ENCODE data around the gene NCBP1.

NCBP1 gene

GRCh38 chr9:97625620-97626019 is 8.0 kb upstream of the NCBP1 start:
- DNase-seq (ENCODE audit: low read depth in 2 of 2): no peak

GRCh38 chr9:97627624-97628023 is 6.0 kb upstream of the NCBP1 start:
- DNase-seq (ENCODE audit: low read depth in 2 of 2): no peak

GRCh38 chr9:97628668-97629067 is 5.0 kb upstream of the NCBP1 start:
- DNase-seq (ENCODE audit: low read depth in 2 of 2): no peak

GRCh38 chr9:97629156-97629555 is 4.5 kb upstream of the NCBP1 start:
- no peak for DNase-seq (ENCODE audit: low read depth in 2 of 2)

- no peak for DNase-seq (ENCODE audit: low read depth in 2 of 2)
These were observed 3.0 kb upstream of the NCBP1 start for GRCh38 chr9:97630591-97630990.

GRCh38 chr9:97632248-97632984 is 1.2 kb upstream of the NCBP1 start:
- no peak for DNase-seq (ENCODE audit: low read depth in 2 of 2)

- peak in 1 of 2 donors; percentile 9 for DNase-seq (ENCODE audit: low read depth in 2 of 2)
These were observed 354 bp downstream of the NCBP1 start for GRCh38 chr9:97633859-97634490.

- DNase-seq (ENCODE audit: low read depth in 2 of 2): no peak
These were observed 1.4 kb downstream of the NCBP1 start for GRCh38 chr9:97635026-97635425.

- DNase-seq (ENCODE audit: low read depth in 2 of 2): no peak
These were observed 3.3 kb downstream of the NCBP1 start for GRCh38 chr9:97636903-97637302.

- no peak for DNase-seq (ENCODE audit: low read depth in 2 of 2)
These were observed 5.0 kb downstream of the NCBP1 start for GRCh38 chr9:97638666-97639065.

GRCh38 chr9:97640325-97640724 is 6.7 kb downstream of the NCBP1 start:
- DNase-seq (ENCODE audit: low read depth in 2 of 2): no peak

- DNase-seq (ENCODE audit: low read depth in 2 of 2): no peak
These were observed 12.1 kb downstream of the NCBP1 start for GRCh38 chr9:97645720-97646119.

- DNase-seq (ENCODE audit: low read depth in 2 of 2): no peak
These were observed 14.4 kb downstream of the NCBP1 start for GRCh38 chr9:97647996-97648395.

- no peak for DNase-seq (ENCODE audit: low read depth in 2 of 2)
These were observed 18.0 kb downstream of the NCBP1 start for GRCh38 chr9:97651646-97652045.

GRCh38 chr9:97658707-97659106 is 25.1 kb downstream of the NCBP1 start:
- DNase-seq (ENCODE audit: low read depth in 2 of 2): no peak

GRCh38 chr9:97659771-97660170 is 26.1 kb downstream of the NCBP1 start:
- DNase-seq (ENCODE audit: low read depth in 2 of 2): no peak

- DNase-seq (ENCODE audit: low read depth in 2 of 2): no peak
These were observed 26.7 kb downstream of the NCBP1 start for GRCh38 chr9:97660340-97660739.

GRCh38 chr9:97660847-97661246 is 27.2 kb downstream of the NCBP1 start:
- DNase-seq (ENCODE audit: low read depth in 2 of 2): no peak

- no peak for DNase-seq (ENCODE audit: low read depth in 2 of 2)
These were observed 32.1 kb downstream of the NCBP1 start for GRCh38 chr9:97665742-97666141.

GRCh38 chr9:97666907-97667686 is 33.5 kb downstream of the NCBP1 start:
- DNase-seq (ENCODE audit: low read depth in 2 of 2): no peak

- DNase-seq (ENCODE audit: low read depth in 2 of 2): no peak
These were observed 34.9 kb downstream of the NCBP1 start for GRCh38 chr9:97668485-97668884.

- DNase-seq (ENCODE audit: low read depth in 2 of 2): no peak
These were observed 37.0 kb downstream of the NCBP1 start for GRCh38 chr9:97670586-97670985.

GRCh38 chr9:97672403-97672802 is 38.8 kb downstream of the NCBP1 start:
- DNase-seq (ENCODE audit: low read depth in 2 of 2): no peak

All from stimulated activated CD8-positive, alpha-beta memory T cell treated with anti-CD3 and anti-CD28 coated beads, Interleukin-15, amount 100 ng/mL, for 4 hours (primary cell).